GM21381 (cell line): ENCODE data around the gene PGGHG.
"Not testable (repeated sequence)": the region's sequence is repeated elsewhere in the genome, so short reads cannot be mapped to it uniquely, and the experiment has no call there.

ENCODE experiments used
- ATAC-seq: cut with Tn5 transposase; IDR thresholded peaks from one replicate; pipeline ENCODE4 v1.9.1; 2021; ENCODE audit warnings: mild to moderate bottlenecking, moderate library complexity; ENCODE audit not compliant: unreplicated experiment

The PGGHG gene

GRCh38 chr11:297586-298405, 8.9 kb downstream of the PGGHG start:
- ATAC-seq: no peak

DNA sequence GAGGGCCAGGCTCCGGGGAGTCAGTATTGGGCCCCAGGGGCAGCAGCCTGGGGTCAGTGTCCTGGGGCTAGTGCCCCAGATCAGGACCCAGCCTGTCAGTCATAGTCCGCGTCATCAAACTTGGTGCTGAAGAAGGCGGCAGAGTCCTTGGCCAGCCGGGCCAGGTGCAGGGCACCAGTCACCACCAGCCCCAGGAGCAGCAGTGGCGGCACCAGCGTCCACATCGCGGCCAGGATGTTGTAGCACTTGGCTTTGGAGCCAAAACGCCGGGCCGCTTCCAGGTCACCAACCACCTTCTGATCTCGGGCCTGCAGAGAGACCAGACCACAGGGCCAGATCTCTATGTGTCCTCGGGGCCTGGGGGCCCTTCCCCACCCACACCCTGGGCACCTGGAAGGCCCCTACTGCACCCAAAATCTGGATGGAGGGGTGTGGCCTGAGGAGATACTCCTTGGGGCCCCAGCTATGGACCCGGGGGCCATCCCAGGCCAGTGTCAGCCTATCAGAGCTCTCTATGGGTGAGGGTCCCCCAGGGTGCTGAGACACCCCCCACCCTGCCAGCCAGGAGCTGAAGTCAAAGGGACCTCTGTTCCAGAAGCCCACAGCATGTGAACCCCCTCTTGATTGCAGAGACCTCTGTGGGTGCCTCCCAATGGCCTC, 9.6 kb downstream of the PGGHG start:
- no peak for ATAC-seq

DNA sequence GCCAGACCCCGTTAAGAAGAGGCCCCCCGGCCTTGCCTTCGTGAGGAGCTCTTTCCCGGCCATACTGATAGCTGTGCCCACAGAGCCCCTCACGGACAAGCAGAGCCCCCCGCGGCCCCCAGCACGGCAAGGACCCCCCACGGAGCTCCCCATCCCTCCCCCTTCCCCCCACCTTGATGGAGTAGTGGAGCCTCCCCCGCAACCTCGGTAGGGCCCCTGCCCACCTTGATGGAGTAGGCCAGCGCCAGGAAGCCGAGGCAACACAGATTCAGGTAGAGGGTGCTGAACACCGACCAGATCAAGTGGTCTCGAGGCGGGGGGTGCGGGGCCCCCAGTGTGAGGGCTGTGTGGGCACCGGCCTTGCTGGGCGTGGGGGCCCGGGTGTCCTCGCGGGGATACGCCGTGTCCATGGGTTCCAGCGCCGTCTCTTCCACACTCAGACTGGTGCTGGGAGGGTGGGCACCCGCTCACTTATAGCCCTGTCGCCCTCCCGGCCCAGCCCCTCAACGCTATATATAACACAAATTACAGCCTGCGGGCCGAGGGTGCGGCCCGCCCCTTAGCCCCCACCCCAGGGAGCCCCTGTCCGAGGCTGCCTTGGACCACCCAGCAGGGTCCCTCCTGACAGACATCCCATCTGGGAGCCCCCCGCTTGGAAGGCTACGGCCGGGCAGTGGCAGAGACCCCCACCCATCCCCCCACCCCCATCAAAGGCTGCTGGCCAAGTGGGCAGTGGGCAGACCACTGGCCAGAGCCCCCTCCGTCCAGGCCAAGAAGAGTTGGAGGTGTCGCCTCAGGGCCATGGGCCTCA, 10.4 kb downstream of the PGGHG start, which contains the start of gene IFITM5:
IFITM5 (minus strand) TSS at position 446 of the 811 bp plus-strand sequence; CDS start at position 410, 36 bp downstream.
- no peak for ATAC-seq

- no peak for ATAC-seq
Measured at GRCh38 chr11:299951-300735, 11.2 kb downstream of the PGGHG start.

DNA sequence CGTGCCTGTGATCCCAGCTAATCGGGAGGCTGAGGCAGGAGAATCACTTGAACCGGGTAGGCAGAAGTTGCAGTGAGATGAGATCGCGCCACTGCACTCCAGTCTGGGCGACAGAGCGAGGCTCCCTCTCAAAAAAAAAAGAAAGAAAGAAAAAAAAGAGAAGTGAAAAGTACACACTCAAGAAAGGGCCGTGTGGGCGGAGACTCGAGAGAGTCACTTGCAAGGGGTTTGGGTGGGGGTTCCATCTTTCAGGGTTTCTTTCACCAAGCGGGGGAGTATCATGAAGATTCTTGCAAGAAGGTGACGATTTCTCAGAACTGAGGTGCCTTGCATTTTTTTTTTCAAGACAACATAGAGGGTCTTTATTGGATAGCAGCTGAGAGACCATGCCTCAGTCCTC, 14.4 kb downstream of the PGGHG start:
- no peak for ATAC-seq

DNA sequence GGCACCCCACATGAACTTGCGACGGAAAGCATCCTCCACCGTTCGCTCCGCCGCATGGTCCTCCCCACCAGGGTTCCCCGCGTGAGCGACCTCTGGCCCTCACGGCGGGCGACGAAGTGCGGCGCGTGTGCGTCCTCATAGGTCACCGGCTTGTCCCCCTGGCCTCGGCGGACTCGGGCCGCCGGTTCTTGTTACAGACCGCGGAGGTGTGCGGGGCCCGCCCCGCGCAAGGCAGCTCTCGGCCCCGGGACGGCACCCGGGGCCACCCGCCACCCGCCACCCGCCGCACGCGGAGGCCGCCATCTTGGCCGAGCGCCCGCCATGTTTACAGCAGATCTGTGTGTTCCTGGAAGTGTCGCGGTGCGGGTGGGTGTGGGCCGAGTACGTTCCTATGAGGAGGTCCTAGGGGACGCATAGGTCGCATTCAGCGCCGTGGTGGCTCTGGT, 15.2 kb downstream of the PGGHG start:
- no peak for ATAC-seq

- no peak for ATAC-seq
Measured at GRCh38 chr11:304915-305843, 16.3 kb downstream of the PGGHG start.

- no peak for ATAC-seq
Measured at GRCh38 chr11:305844-306211, 16.9 kb downstream of the PGGHG start.

GRCh38 chr11:306645-307371, 17.9 kb downstream of the PGGHG start:
- ATAC-seq: no peak

- not testable (repeated sequence) for ATAC-seq
Measured at GRCh38 chr11:307766-308708, 19.1 kb downstream of the PGGHG start, which contains the start of gene IFITM2. IFITM2 (plus strand) TSS chr11:307816; CDS start chr11:308193, 377 bp downstream.

- ATAC-seq: not testable (repeated sequence)
Measured at GRCh38 chr11:308740-309665, 20.1 kb downstream of the PGGHG start.

GRCh38 chr11:309979-310572, 21.1 kb downstream of the PGGHG start:
- ATAC-seq: not testable (repeated sequence)

DNA sequence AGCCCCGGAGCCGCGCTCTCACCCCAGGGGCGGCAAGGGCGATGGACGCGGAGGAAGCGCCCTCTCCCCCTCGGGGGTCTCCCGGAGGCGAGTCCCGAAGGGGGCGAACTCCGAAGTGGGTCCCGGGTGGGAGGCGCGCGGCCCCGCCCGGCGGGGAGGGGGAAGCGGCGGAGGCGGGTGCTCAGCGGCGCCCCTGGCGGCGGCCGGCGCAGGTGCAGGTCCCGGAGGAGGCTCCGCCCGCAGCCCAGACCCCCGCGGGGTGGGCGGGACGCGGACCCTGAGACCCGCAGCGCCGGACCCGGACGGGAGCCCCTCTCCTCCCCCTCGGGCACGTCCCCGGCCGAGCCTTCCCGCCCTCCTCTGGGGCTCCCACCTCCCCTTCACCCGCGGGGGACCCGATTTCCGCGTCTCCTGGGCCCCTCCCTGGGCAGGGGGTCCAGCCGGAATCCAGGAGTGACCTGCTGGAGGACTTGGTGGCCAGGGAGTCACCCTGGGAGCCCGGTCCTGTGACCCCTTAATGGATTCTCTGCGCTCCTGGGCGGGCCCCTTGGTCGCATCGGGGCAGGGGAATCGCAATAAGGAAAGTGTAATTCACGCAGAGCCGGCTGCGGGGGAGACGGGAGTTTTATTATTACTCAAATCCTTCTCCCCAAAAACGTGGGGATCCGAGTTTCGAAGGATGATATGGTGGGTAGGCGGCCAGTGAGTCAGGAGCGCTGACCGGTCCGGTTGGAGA, 22.3 kb downstream of the PGGHG start:
- ATAC-seq: not testable (repeated sequence)

DNA sequence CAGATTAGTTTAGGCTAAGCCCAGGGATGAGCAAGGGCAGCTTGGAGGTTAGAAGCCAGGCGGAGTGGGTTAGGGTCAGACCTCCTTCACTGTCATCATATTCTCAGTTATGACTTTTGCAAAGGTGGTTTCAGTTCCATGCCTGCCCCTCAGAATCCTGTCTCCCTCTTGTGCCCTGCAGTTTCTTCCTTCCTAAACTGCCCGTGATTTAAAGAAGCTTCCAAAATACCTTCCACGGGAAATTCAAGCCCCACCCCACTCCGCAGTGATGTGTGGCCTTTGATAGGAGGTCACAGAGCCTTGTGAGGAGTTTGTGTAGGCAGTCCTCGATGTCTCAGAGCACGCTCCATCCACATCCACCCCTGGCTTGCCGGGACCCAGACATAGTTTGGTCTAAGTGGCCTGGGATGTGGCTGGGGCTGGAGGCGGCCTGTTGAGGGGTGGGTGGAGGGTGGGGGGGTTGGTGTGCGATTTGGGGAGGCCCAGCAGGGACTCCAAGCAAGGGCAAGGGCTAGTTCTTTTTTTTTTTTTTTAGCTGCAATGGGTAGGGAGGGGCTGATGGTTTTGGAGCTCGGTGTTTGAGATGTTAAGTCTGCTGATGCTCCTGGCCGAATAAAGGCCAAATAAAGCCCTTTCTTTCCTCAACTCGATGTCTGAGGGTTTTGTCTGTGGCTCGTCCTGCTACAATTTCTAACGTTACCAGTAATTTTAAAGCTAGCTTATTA, 23.3 kb downstream of the PGGHG start:
- no peak for ATAC-seq

DNA sequence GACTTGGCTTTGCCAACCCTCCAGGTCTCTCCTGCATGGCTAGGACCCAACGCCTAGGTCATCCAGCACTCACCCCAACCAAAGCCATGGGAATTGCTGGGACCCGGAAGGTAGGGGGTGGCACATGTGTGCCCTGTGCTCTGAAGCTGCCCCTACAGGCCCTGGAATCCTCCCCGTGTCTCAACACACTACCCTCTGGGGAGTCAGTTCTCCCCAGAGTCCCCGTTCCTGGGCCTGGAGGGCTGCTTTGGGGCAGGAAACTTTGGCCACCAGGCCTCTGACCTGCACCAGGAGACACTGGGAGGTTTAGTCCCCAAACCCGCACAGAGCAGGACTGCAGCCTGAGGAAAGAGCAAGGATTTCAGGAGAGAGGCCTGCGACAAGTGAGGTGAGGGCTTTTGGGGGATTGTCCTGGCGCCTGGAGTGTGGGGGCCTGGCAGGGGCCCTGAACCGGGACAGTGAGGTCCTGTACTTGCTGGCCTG, 24.4 kb downstream of the PGGHG start:
- ATAC-seq: no peak
